Fibroblast of lung (primary cell): ENCODE data around the gene MAP2K6. TPM values are rescaled to one million over a fixed set of nuclear protein-coding genes. Genes with fewer than 3 reads are reported as not detected.

Experiments
- DNase-seq, 2 donors: peaks; one replicate each; pipeline versions ENCODE4 v3.0.0 to v3.0.0-alpha.2; 2010; ENCODE audit warnings: low read depth in 2 of 2
- H2AFZ ChIP-seq: 2 replicates; pipeline ENCODE4 v1.5.1; 2012; ENCODE audit warnings: low read length, control low read depth, inconsistent platforms
- H3K27ac ChIP-seq: 2 replicates; pipeline ENCODE4 v1.5.1; 2011; ENCODE audit warnings: low read length, control low read depth; ENCODE audit not compliant: insufficient read depth
- H3K27me3 ChIP-seq: 2 replicates; pipeline ENCODE4 v1.5.1; 2011; ENCODE audit warnings: mild to moderate bottlenecking, low read length; ENCODE audit not compliant: control insufficient read depth, insufficient read depth
- H3K36me3 ChIP-seq: 2 replicates; pipeline ENCODE4 v1.5.1; 2011; ENCODE audit warnings: low read length; ENCODE audit not compliant: control insufficient read depth, insufficient read depth
- H3K4me1 ChIP-seq: 2 replicates; pipeline ENCODE4 v1.5.1; 2011; ENCODE audit warnings: low read length; ENCODE audit not compliant: control insufficient read depth, insufficient read depth; ENCODE audit errors: extremely low read depth
- H3K4me2 ChIP-seq: 2 replicates; pipeline ENCODE4 v1.5.1; 2011; ENCODE audit warnings: low read length, control low read depth; ENCODE audit not compliant: insufficient read depth; ENCODE audit errors: extremely low read depth
- H3K4me3 ChIP-seq, 4 experiments: fragments of 200-600 bp in 1 of 4; sonication (generic) in 1 of 4; replicated peaks in 1 of 4; 2 replicates each; pipeline ENCODE4 v1.5.1; 2011 to 2016; ENCODE audit warnings: low read length in 4 of 4, low read depth in 3 of 4, mild to moderate bottlenecking in 3 of 4, control low read depth in 2 of 4, inconsistent platforms in 1 of 4, mixed read lengths in 1 of 4; ENCODE audit not compliant: insufficient read depth in 1 of 4; ENCODE audit errors: control extremely low read depth in 1 of 4
- H3K79me2 ChIP-seq: 2 replicates; pipeline ENCODE4 v1.5.1; 2012; ENCODE audit warnings: mild to moderate bottlenecking, low read length, inconsistent platforms; ENCODE audit not compliant: control insufficient read depth, insufficient read depth
- H3K9ac ChIP-seq: 2 replicates; pipeline ENCODE4 v1.5.1; 2011; ENCODE audit warnings: mild to moderate bottlenecking, low read length, control low read depth; ENCODE audit not compliant: insufficient read depth
- H3K9me3 ChIP-seq: 2 replicates; pipeline ENCODE4 v1.5.1; 2012; ENCODE audit warnings: low read depth, low read length; ENCODE audit not compliant: control insufficient read depth, insufficient read depth
- H4K20me1 ChIP-seq: 2 replicates; pipeline ENCODE4 v1.5.1; 2011; ENCODE audit warnings: low read length; ENCODE audit not compliant: control insufficient read depth, insufficient read depth; ENCODE audit errors: extremely low read depth
- EZH2 ChIP-seq: IDR thresholded peaks from 2 replicates; pipeline ENCODE4 v1.5.1; 2012; ENCODE audit warnings: low read length, control low read depth, mild to moderate bottlenecking; ENCODE audit errors: missing control alignments
- polyA plus RNA-seq, 2 donors: library from polyadenylated mRNA; depleted of rRNA in 1 of 2; stranded (reverse) in 1 of 2; unstranded in 1 of 2; fragments of >200 nt; gene quantifications; 2 replicates each; pipeline ENCODE4 v1.2.1, GENCODE V29; 2011 to 2012; ENCODE audit warnings: missing spikeins in 1 of 2
- total RNA-seq: library from RNA; depleted of rRNA; stranded (reverse); fragments of >200 nt; gene quantifications from 2 replicates; pipeline ENCODE4 v1.2.1, GENCODE V29; 2014
- TF ChIP-seq, protein P1 (sequence below), 2 donors: IDR thresholded peaks in 1 of 2; conservative IDR thresholded peaks in 1 of 2; 1 replicate in 1 of 2; 2 replicates in 1 of 2; pipeline ENCODE4 v1.5.1; 2011 to 2012; ENCODE audit warnings: low read length in 2 of 2, control low read depth in 1 of 2, inconsistent platforms in 1 of 2, low read depth in 1 of 2, mild to moderate bottlenecking in 1 of 2

Gene MAP2K6
- total and polyA plus RNA-seq, 2 donors (not counting 1 experiment from before 2014, with no cell fraction given) = 2.7 to 39.5 TPM

DNA sequence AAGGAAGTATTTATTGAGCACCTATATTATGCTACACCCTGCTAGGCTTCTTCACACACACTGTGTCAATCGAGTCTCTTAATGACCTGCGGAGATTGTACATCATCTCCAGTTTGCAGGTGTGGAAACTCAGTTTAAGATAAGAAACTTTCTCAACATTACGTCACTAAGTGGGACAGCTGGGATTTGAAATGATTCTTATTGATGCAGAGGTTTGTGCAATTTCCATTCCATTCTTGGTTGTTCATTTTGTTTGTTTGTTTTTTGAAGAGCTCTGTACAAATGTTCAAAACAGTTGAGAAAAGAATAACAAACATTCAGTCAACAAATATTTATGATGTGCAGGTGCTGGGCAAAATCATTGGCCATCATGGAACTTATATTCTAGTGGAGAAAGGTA, 84.8 kb downstream of the MAP2K6 start:
- H3K36me3 ChIP-seq = no peaks in the 10 kb centered on the region
- H4K20me1 ChIP-seq = no peaks in the 10 kb centered on the region
- no peak overlapping the region for H3K4me3 ChIP-seq
- H3K4me2 ChIP-seq = no peak overlapping the region
- H3K27me3 ChIP-seq = no peaks in the 10 kb centered on the region
- no peak overlapping the region for H3K27ac ChIP-seq
- no peak overlapping the region for H2AFZ ChIP-seq
- no peaks in the 10 kb centered on the region for H3K4me1 ChIP-seq
- peak in 1 of 2 donors; percentile 40 for DNase-seq
- H3K79me2 ChIP-seq = no peaks in the 10 kb centered on the region
- no peaks in the 10 kb centered on the region for H3K9me3 ChIP-seq
- no peak overlapping the region for H3K9ac ChIP-seq
- TF ChIP-seq EZH2 = no peak
- TF ChIP-seq, protein P1, sequence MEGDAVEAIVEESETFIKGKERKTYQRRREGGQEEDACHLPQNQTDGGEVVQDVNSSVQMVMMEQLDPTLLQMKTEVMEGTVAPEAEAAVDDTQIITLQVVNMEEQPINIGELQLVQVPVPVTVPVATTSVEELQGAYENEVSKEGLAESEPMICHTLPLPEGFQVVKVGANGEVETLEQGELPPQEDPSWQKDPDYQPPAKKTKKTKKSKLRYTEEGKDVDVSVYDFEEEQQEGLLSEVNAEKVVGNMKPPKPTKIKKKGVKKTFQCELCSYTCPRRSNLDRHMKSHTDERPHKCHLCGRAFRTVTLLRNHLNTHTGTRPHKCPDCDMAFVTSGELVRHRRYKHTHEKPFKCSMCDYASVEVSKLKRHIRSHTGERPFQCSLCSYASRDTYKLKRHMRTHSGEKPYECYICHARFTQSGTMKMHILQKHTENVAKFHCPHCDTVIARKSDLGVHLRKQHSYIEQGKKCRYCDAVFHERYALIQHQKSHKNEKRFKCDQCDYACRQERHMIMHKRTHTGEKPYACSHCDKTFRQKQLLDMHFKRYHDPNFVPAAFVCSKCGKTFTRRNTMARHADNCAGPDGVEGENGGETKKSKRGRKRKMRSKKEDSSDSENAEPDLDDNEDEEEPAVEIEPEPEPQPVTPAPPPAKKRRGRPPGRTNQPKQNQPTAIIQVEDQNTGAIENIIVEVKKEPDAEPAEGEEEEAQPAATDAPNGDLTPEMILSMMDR (conservative IDR thresholded peaks at IDR 0.05 in 1 of 2, IDR thresholded peaks at IDR 0.05 in 1 of 2; ENCODE audit: low read depth in 1 of 2, low read length in 2 of 2) = no peak

DNA sequence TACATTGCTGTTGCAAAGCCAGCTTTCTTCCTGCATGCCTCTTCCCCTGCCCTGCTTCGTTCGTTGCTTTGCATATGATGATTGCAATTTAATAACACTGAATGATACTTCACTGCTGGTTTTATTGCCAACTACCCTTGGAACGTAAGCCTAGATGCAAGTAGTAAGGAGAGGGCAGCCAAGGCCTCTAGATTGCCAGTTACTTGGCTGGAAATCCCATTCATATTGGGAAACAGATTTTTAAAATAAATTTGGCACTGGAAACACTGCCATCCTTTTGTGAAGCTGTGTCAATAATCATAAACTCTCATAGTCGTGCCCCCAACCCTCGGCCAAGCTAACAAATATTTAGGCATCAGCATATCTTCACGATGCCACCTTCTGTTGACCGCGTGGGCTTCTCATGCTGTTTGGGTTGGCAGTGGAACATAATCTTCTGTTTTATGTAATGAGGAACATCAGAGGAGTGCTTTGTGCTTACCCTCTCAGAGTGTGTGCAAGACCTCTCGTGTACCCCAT, 86.5 kb downstream of the MAP2K6 start:
- peak in 1 of 2 donors; percentile 62 for DNase-seq
- no peaks in the 10 kb centered on the region for H3K4me1 ChIP-seq

DNA sequence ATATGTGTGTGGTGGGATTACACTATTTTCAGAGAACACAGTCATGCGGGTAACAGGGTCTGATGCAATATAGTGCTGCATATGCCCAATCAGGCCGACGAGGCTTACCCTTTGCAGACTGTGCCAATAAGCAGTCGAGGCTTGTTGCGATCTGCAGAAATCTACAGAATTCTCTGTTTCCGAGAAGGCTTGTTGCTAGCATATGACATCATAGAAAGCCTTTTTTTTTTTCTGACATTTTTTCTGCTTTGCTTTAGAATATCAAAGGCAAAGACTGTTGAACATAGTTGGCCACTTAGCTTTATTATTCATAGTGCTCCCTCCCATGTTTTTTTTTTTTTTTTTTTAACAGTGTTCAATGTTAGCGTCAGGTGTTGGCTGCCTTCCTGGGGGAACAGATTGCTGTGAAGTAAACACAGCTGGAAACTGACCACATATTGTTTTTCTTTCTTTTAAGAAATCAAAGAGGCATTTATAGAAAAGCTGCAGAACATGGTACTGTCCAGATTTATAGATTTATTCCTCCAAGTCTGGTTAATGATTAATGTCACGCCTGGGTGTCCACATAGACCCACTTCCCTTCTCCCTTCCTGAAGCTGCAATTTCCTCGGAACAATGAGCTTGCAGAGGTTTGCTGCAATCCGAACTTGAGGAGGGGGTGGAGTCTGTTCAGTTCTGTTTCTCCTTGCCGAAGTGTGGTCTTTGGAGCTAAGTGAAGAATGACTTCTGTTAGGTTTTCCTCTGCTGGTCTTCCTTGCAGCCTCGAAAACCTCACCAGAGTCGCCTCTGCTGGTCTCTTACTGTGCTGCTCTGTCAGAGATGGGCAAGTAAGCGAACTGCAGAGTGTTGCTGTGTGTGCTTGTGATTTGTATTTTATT, 87.3 kb downstream of the MAP2K6 start:
- H3K36me3 ChIP-seq = no peaks in the 10 kb centered on the region
- no peak overlapping the region for H3K9ac ChIP-seq
- H3K27me3 ChIP-seq = no peaks in the 10 kb centered on the region
- no peaks in the 10 kb centered on the region for H4K20me1 ChIP-seq
- peak overlapping the region in 2 of 4 experiments; percentile 41 to 77 for H3K4me3 ChIP-seq
- H2AFZ ChIP-seq = no peak overlapping the region
- no peak overlapping the region for H3K27ac ChIP-seq
- peak; percentile 81 to 99 for DNase-seq
- H3K9me3 ChIP-seq = no peaks in the 10 kb centered on the region
- H3K4me2 ChIP-seq = peak overlapping the region; percentile 11
- TF ChIP-seq, protein P1 (conservative IDR thresholded peaks at IDR 0.05 in 1 of 2, IDR thresholded peaks at IDR 0.05 in 1 of 2; ENCODE audit: low read depth in 1 of 2, low read length in 2 of 2) = peak in 1 of 2 donors; percentile 5
- TF ChIP-seq EZH2 = no peak
- H3K79me2 ChIP-seq = no peaks in the 10 kb centered on the region
- no peaks in the 10 kb centered on the region for H3K4me1 ChIP-seq

More for the DNA sequence above, 86.5 kb downstream of the MAP2K6 start:
- no peak overlapping the region for H3K9ac ChIP-seq
- H3K27me3 ChIP-seq = no peaks in the 10 kb centered on the region
- no peaks in the 10 kb centered on the region for H3K9me3 ChIP-seq
- H3K27ac ChIP-seq = no peak overlapping the region
- peak overlapping the region in 2 of 4 experiments; percentile 41 to 77 for H3K4me3 ChIP-seq
- peak overlapping the region; percentile 4 for H3K4me2 ChIP-seq
- no peaks in the 10 kb centered on the region for H3K36me3 ChIP-seq
- no peaks in the 10 kb centered on the region for H3K79me2 ChIP-seq
- H4K20me1 ChIP-seq = no peaks in the 10 kb centered on the region
- TF ChIP-seq EZH2 = no peak
- TF ChIP-seq, protein P1 (conservative IDR thresholded peaks at IDR 0.05 in 1 of 2, IDR thresholded peaks at IDR 0.05 in 1 of 2; ENCODE audit: low read depth in 1 of 2, low read length in 2 of 2) = no peak
- H2AFZ ChIP-seq = no peak overlapping the region
